Esophagus squamous epithelium (tissue), 4 donors: ENCODE results near the gene SRSF9.

Source experiments
- POLR2A ChIP-seq, 4 donors: fragments of 450-650 bp; IDR thresholded peaks; one replicate each; pipeline ENCODE4 v1.6.1; 2017; ENCODE audit warnings: antibody characterized with exemption in 4 of 4, mild to moderate bottlenecking in 4 of 4, moderate library complexity in 3 of 4
- TF ChIP-seq, protein P1 (sequence below), 6 experiments: fragments of 450-650 bp in 4 of 6; fragments of 200-600 bp in 2 of 6; sonication (generic) in 2 of 6; IDR thresholded peaks; one replicate each; pipeline ENCODE4 v1.5.1; 2016 to 2019; ENCODE audit warnings: antibody characterized with exemption in 6 of 6, mild to moderate bottlenecking in 4 of 6, moderate library complexity in 4 of 6

DNA sequence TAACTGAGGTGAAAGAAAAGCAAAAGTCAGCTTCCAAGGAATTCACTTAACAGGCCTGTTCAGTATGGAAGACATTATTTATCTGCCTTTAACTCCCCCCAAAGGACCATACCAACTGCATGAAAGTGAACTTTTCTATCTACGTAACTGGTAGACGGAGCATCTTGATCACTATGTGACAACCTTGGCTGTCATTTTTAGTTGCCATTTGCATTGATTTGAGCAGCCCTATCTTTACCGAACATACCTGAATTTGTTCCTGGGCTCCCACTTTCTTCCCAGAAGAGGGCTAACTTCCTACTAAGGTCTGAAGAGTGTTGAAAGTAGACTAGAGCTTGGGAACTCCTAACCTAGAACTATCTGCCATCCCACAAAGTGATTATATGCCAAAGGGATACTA lies 9.4 kb downstream of the SRSF9 start:
- TF ChIP-seq, protein P1, sequence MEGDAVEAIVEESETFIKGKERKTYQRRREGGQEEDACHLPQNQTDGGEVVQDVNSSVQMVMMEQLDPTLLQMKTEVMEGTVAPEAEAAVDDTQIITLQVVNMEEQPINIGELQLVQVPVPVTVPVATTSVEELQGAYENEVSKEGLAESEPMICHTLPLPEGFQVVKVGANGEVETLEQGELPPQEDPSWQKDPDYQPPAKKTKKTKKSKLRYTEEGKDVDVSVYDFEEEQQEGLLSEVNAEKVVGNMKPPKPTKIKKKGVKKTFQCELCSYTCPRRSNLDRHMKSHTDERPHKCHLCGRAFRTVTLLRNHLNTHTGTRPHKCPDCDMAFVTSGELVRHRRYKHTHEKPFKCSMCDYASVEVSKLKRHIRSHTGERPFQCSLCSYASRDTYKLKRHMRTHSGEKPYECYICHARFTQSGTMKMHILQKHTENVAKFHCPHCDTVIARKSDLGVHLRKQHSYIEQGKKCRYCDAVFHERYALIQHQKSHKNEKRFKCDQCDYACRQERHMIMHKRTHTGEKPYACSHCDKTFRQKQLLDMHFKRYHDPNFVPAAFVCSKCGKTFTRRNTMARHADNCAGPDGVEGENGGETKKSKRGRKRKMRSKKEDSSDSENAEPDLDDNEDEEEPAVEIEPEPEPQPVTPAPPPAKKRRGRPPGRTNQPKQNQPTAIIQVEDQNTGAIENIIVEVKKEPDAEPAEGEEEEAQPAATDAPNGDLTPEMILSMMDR (IDR thresholded peaks at IDR 0.05): no peak
- no peak for TF ChIP-seq POLR2A (IDR thresholded peaks at IDR 0.05)
